Hematopoietic multipotent progenitor cell (in vitro differentiated cells): ENCODE measurements around the gene CGGBP1. TPM values are rescaled to one million over a fixed set of nuclear protein-coding genes. Genes with fewer than 3 reads are reported as not detected.

Experiments used
- DNase-seq, 3 donors: peaks; one replicate each; pipeline ENCODE4 v3.0.0-alpha.2; 2011 to 2015; ENCODE audit warnings: low read depth in 2 of 3, low spot score in 2 of 3
- total RNA-seq: library from RNA; depleted of rRNA; stranded (reverse); fragments of >200 nt; gene quantifications from one replicate; pipeline ENCODE4 v1.2.3, GENCODE V29; 2012

Gene CGGBP1, protein sequence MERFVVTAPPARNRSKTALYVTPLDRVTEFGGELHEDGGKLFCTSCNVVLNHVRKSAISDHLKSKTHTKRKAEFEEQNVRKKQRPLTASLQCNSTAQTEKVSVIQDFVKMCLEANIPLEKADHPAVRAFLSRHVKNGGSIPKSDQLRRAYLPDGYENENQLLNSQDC
- total RNA-seq: 36.1 TPM

DNA sequence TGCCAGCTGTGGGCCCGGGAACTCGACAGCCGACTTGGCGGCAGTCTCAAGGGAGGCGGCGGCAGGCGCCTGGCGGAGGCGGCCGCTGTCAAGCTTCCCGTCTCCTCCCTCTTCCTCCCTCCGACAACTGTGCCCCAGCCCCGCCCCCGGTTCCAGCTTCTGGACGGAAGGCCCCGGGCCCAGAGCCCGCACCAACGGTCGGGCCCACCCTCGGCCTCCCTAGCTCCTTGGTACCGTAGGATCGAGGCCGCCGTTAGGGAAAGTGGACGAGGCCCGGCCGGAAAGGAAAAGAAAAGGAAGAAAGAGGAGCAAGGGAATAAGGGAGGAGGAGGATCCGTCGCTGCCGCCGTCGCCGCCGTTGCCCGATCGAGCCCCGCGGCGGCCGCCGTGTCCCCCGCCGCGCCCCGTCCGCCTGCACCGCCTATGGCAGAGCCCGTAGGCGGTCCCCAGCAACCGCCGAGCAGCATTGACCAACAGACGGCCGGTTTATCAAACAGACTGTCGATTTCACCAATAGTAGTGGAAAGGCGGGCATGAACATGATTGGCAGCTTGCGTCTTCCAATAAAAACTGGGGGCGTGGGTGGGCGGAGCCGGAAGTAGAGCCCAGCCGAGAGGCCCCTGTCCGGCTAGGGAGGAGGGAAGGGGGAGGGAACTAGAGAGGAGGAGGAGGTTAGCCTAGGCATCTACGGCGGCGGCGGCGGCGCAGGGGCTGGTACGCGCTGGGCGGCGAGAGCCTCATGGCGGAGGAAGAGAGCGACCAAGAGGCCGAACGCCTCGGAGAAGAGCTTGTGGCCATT lies at the start of gene CGGBP1, which contains the start of gene ZNF654:
CGGBP1 (minus strand) TSS at position 425 of the 799 bp plus-strand sequence. CDS start 3,029 bp downstream, outside the sequence.
ZNF654 (plus strand) TSS at position 675 of the 799 bp plus-strand sequence; CDS start at position 740, 65 bp downstream.
- DNase-seq: peak; percentile 95 to 100 (median 99)

DNA sequence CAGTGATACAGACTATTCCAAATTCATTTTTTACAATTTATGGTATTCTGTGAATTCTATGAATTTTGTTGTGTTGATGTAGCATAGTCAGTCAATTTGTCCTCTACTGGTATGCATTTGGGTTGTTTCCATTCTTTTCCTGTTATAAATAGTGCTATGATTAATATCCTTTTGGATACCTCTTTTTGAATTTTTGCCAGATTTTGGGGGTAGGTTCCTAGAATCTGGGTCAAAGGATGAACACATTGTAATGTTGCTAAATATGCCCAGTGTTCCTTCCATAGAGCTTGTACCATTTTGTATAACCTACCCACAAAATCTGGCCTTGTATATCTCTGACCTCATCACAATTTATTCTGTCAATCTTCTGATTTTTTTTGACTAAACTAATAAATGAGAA lies 46.5 kb upstream of the CGGBP1 start:
- no peak for DNase-seq

DNA sequence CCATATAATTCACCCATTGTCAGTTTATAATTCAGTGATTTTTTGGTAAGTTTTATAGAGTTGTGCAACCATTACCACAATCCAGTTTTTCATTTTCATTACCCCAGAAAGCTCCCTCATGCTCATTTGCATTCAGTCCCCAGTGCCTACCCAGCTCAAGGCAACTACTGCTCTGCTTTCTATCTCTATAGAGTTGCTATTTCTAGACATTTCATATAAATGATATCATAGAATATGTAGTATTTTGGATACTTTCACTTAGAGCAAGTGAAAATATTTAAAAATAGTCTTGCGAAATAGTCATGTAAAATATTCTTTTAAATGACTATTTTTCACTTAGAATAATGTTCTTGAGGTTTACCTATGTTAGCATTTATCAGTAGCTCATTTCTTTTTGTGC lies 42.3 kb upstream of the CGGBP1 start:
- no peak for DNase-seq

DNA sequence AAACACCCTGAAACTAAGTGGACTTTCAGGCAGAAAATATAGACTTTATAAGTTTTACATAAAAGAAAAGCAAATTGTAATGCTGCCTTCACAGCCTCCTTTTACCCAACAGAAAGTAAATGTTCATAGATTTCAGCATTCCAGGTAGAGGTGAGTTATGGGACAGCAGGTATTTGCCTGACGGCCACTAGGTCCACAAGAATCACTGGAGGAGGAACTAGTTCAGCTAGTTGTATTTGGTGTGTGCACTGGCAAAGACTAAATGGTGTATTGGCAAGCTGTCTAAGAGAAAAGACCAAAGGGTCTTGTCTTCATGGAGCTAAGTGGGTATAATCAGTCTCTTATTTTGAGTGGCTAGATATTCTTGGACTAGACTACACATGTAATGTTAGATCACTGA lies 34.5 kb upstream of the CGGBP1 start:
- DNase-seq: no peak

DNA sequence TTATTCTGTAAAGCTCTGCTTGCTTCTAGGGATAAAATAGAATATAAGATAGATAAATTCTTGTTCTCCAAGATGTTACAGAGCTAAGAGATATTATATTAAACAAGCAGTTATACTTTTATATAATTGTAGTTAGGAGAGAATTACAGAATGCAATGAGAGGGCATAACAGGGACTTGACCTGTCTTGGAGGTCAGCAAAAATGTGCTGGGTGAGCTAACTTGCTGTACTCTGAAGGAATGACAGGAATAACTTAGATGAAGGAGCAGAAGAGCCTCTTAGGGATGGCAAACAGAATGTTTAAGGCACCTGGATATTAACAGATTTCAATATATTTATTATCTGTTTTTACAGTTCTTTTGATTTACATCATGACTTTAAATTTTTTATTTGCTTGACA lies 33.5 kb upstream of the CGGBP1 start:
- DNase-seq: no peak

DNA sequence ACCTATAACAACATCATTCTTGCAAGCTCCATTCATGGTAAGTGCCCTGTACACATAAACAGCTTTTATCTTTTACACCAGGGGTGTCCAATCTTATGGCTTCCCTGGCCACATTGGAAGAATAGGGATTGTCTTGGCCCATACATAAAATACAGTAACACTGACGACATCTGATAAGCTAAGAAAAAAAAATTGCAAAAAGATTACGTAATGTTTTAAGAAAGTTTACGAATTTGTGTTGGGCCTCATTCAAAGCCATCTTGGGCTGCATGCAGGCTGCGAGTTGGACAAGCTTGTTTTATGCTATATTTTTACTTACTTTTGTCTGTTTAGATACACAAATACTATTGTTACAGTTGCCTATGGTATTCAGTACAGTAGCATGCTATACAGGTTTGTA lies 31.9 kb upstream of the CGGBP1 start:
- DNase-seq: no peak

DNA sequence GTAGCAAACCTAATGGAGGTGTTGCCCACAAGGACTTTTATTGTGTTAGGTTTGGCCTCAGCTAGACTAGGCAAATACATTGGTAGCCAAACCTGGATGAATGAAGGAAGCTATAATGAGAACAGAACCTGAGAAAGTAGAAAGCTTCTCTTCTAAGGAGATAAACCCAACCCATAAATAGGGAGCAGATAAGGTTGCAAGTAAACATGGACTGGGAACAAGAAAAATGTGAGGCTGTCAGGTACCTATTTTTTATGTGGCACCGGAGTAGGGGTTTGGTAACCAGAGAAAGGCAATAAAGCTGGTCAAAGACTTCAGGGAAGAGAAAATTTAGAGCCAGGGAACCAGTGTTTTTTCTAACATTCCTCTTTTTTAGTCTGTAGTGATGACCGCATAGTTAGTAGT lies 25.3 kb upstream of the CGGBP1 start:
- no peak for DNase-seq

DNA sequence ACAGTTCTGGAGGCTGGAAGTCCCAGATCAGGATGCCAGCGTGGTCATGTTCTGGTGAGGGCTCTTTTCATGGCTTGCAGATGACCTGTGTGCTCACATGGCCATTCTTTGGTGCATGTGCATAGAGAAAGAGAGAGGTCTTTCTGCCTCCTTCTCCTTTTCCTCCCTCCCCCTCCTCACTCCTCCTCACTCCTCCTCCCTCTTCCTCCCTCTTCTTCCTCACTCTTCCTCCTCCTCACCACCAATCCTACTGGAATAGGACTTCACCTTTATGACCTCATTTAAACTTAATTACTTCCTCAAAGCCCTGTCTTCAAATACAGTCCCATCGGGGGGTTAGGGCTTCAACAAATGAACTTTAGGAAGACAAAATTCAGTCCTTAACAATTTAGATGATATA lies 24.0 kb upstream of the CGGBP1 start:
- DNase-seq: no peak

DNA sequence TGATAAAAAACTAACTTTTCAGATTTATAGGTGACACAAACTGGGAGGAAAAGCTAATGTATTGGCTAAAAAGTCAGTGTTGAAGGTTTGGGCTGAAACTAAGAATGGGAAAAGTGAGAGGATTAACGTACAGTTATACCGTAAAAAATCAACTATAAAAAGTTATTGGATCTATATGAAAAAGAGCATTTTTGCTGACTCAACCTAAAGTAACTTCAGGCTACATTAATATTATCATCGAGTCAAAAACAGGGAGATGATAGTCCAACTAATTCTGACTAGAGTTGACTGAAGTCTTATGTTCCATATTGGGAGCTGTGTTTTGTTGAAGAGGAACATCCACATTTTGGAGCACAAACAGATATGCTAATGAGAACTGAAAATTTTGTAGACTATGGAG lies 20.1 kb upstream of the CGGBP1 start:
- no peak for DNase-seq

DNA sequence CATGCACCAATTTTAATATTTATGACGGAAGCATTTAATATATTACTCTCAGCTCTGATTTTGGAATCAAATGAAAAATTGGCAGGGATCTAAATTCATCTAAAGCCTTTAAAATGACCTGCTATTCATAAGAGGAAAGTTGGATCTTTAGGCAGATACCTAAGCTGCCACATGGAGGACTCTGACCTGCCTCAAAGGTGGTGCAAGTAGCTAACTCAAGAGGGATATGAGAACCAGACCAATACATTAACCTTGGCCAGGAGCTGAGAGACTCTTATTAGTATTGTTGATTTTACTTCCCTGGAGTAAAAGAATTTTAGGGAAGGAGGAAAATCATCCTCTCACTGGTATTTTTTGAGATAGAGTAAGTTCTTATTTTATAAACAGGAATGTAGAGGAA lies 17.9 kb upstream of the CGGBP1 start:
- DNase-seq: peak in 1 of 3 donors; percentile 22

DNA sequence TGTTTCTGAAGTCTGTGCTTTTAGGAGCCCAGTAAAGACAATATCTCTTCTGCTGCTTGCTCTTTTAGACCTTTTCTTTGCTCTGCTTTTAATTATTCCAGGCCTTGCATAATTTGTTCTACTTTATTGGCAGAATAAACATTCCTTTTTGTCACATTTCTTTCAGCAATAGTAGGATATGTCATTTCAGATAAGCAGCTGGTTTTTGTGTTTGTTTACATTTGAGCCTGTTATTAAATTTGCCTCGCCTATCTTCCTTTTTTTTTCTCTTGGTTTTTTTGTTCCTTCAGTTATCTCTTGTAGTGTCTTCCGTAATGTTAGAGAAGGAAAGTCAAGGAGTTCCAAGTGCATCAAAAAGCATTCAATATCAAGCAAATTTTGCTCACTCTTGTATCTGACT lies 16.7 kb upstream of the CGGBP1 start:
- no peak for DNase-seq

DNA sequence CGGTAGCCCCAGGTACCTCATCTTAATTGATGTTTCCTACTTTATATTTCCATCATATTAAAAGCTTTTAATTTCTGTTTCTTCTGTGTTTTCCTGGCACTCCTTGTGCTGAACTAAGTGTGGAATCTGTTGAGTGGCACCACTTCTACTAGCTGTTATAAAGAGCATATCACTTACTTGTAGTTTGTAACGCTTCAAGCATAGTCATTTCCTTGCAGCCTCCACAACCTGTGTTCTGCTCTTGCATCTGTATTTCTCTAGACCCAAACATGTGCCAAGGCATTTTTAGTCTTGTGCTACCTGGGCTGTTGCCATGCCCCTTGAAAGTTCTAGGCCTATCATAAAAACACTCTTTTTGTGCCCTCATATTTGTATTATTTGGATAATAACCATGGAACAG lies 16.3 kb upstream of the CGGBP1 start:
- DNase-seq: peak in 1 of 3 donors; percentile 22

DNA sequence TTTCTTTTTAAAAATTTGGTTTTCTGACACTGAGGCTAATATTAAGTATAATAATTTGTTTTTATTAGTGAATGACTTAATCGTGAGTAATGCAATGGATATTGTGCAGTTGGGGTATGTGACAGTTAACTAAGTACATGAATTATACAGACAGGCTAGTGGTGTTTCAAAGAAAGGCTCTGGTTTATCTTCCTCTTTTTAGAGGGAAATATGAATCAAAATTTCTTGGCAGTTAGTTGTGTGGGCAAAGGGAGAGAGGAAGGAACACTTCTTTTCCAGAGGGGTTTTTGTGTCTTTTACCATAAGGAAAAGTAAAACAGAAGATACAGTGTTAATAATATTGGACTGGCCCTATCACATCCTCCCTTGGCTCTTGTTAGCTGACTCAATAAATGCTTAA lies 2.9 kb upstream of the CGGBP1 start:
- peak in 2 of 3 donors; percentile 36 to 52 for DNase-seq

DNA sequence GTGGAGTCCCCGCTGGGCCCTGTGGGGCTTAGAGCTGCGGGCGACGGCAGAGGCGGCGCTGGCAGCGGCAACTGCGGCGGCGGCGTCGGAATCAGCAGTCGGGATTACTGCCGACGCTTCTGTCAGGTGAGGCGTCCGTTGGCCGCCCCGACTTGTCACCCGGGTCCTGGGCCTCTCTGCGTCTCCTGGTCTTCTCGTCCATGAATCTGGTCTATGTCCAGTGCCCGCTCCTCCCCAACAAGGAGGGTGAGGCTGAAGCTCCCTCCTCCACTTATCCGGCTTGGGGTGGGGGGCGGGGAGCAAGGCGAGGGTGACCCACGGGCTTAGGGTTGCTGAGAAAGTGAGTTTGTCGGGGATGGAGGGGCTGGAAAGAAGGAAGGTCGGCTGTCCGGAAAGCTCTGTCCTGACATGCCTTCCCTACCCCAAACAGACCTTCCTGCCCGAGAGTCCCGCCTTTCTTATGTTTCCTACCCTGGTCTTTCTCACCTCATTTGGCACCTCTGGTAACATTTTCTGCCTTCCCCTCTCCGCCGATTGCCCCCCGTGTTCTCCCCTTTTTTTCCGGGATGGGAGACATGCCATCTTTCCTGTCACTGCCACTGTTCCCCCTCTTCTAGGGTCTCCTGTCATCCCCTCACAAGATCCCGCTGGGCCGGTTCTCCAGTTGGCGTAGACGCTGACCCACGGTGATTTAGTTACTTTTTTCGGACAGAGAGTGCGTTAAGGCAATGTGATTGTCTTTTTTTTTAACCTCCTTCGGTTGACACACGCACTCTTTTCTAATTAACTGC lies 770 bp upstream of the CGGBP1 start:
- DNase-seq: no peak

DNA sequence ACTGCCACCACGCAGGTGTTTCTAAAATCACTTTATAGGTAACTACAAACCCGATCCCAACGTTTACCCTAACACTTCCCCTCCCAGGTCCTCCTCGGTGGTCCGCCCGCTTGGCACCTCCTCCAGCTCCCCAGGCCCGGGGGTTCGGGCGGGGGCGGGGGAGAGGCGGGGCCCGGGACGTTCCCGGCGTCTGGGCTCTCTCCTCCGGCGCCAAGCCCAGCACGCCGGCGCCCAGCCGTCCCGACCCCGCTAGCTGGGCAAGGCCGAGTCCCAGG lies 562 bp downstream of the CGGBP1 start:
- no peak for DNase-seq

DNA sequence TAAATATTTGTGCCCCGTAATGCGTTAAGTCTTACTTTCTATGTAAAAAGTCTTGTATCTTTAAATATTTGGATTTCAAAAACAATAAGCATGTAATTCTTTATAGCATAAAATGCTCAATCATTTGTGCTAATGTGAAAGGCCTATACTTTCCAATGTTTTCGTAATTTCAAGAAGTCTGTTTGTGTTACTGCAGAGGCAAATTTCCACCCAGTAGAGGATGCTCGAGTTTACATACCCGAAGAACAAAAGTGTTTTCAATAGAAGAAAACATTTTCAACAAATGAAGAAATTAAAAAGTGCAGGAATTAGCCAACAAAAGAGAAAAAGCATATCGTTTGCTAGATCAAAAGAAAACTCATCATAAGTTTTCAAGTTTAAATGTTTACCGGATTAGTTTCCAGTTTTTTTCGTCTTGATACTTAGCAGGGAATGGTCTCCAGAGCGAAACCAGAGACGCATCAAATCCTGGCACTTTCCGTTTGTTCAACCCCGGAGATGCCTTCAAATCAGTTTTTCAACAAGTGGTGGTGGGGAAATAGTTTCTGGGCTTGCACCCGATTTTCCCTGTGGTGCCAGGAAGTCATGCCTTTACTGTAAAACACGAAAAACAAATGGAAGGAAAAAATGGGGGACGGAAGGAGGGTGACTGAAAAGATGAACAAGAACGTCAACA lies 1.0 kb downstream of the CGGBP1 start:
- DNase-seq: no peak

DNA sequence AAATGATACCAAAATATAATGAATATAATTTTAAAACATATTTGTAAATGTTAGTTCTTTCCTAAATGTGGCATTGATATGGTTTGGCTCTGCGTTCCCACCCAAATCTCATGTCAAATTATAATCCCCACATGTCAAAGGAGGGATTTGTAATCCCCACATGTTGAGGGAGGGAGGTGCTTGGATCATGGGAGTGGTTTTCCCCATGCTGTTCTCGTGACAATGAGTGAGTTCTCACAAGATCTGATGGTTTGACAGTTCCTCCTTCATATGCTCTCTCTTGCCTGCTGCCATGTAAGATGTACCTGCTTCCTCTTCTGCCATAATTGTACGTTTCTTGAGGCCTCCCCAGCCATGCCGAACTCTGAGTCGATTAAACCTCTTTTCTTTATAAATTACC lies 12.0 kb downstream of the CGGBP1 start:
- no peak for DNase-seq

DNA sequence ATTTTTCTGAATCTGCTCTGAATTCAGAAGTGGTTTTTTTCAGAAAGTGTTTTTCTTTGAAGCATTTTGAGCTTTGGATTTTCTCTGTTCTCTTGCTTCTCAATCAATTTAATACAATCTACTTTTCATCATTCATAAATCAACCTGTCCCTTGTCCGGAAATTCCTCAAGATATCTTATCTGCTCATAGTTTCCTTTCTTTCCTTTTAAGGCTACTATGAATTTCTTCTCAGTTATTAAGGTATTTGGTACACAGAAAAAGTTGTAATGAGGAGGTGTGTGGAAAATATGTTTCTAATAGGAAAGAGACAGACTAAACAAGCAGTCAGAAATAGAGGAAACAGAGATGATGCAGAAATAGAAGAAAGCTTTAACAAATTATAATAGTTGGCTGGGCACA lies 14.4 kb downstream of the CGGBP1 start:
- peak in 1 of 3 donors; percentile 20 for DNase-seq

DNA sequence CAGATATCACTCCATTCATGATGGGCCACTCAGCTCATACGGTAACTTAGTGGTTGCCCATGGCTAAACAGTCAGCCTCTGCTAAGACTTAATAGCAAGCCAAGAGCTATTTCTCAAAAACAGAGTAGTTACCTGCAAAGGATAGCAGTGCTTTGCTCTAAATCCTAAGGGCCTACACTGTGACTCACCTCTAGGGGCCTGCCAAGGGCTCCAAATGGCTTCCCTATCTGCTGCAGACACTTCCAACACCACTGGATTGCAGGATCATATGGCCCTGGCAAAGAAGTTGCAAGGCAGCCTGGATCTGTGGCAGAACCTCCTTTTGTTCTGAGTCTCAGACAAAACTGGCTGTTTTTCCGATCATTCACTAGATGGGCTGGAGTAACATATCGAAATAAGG lies 17.8 kb downstream of the CGGBP1 start:
- no peak for DNase-seq

DNA sequence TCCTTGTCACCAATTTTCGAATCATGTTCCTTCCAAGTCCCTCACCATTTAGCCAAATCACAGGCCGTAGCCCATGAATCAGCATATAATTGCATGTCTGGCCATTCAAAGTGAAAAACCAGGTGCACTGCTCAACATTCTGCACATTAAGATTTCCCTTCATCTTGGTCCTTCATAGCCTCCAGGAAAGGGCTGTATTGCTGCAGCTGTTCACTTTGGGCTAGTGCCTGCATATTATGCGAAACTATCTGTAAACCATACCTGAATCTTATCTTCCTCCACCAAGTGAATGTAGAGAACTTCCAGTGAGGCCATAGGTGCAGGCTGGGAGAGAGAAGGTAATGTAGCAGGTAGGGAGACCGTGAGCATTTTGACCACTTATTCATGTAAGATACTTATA lies 18.3 kb downstream of the CGGBP1 start:
- DNase-seq: no peak

DNA sequence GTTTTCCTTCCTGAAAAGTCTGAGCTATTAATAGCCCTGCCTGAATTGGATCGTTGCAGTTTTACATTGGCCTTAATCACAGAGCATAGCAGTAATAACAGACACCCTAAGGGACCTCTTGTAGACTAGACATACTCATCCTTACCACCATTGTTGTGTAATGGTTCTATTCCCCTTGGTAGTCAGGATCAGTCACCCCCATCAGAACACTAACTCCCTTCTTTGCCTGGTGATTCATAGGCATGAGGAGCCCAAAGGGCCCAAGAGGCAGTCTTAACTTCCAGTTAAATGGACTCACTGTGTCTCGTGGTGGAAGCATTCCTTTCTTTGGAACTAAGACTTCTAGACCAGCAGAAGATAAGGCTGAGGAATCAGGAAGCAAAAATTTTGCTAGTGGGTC lies 20.2 kb downstream of the CGGBP1 start:
- DNase-seq: no peak
